Adrenal gland (tissue), 12 donors: Measurements from ENCODE around the gene GALNTL6. TPM values are rescaled to one million over a fixed set of nuclear protein-coding genes. Genes with fewer than 3 reads are reported as not detected.

Experiments
- DNase-seq, 7 donors: peaks; one replicate each; pipeline ENCODE4 v3.0.0-alpha.2; 2019 to 2020
- H3K27ac ChIP-seq, 5 donors: fragments of 200-600 bp; sonication (generic) in 4 of 5; 1 replicate in 3 of 5; 2 replicates in 2 of 5; pipeline versions ENCODE4 v1.5.1 to v1.8.0; 2016 to 2020; ENCODE audit warnings: mild to moderate bottlenecking in 1 of 5
- H3K27me3 ChIP-seq: fragments of 200-600 bp; 2 replicates; pipeline ENCODE4 v1.8.0; 2021
- H3K36me3 ChIP-seq, 2 donors: fragments of 200-600 bp; replicated peaks in 1 of 2; 1 replicate in 1 of 2; 2 replicates in 1 of 2; pipeline versions ENCODE4 v1.5.1 to v1.8.0; 2018 to 2022
- H3K4me1 ChIP-seq, 2 donors: fragments of 200-600 bp; replicated peaks in 1 of 2; 1 replicate in 1 of 2; 2 replicates in 1 of 2; pipeline versions ENCODE4 v1.5.1 to v1.8.0; 2018 to 2021
- H3K4me3 ChIP-seq, 4 donors: fragments of 200-600 bp; sonication (generic) in 3 of 4; one replicate each; pipeline ENCODE4 v1.5.1; 2016 to 2018
- H3K9me3 ChIP-seq, 3 donors: fragments of 200-600 bp; sonication (generic) in 1 of 3; replicated peaks in 1 of 3; 1 replicate in 2 of 3; 2 replicates in 1 of 3; pipeline versions ENCODE4 v1.5.1 to v1.8.0; 2016 to 2021
- POLR2A ChIP-seq, 2 donors: fragments of 450-650 bp; IDR thresholded peaks; one replicate each; pipeline ENCODE4 v1.6.1; 2017; ENCODE audit warnings: antibody characterized with exemption in 2 of 2, mild to moderate bottlenecking in 2 of 2, moderate library complexity in 1 of 2
- WGBS, 4 donors: extraction: QIAGEN DNeasy Blood & Tissue Kit in 2 of 4; methylation state at CpG; one replicate each; pipeline versions ENCODE4 v1.1.5 to v1.1.7; 2013 to 2017; 5-methylcytosine and 5-hydroxymethylcytosine counted together
- intact Hi-C, 2 donors: fragments of 100-400 bp; cut with DNase I; formaldehyde crosslinking; loops; one replicate each; pipeline versions ENCODE4 v1.14.1 to v1.15.0; 2022 to 2023
- polyA plus RNA-seq, 3 donors: library from polyadenylated mRNA; stranded (reverse); fragments of 200-250 nt in 2 of 3; fragments of 350-450 nt in 1 of 3; fragmentation: Illumina TruSeq in 1 of 3; extraction: RNeasy Lipid Tissue Mini Kit (QIAGEN cat#74804) in 1 of 3; gene quantifications; one replicate each; pipeline ENCODE4 v1.2.3, GENCODE V29; 2013 to 2014
- total RNA-seq, 9 donors: library from RNA; depleted of rRNA in 4 of 9; stranded (reverse); fragments of >200 nt in 4 of 9; fragments of 120-200 nt in 1 of 9; fragmentation: NEBNext Ultra II Directional in 1 of 9; extraction: Animal tissue kit (Norgen Biotek cat#: 25700) in 1 of 9; gene quantifications; one replicate each; pipeline versions ENCODE4 v1.1.0 to v1.2.4, GENCODE V29; 2013 to 2023
- TF ChIP-seq, protein P1 (sequence below), 6 experiments: fragments of 450-650 bp in 4 of 6; fragments of 200-600 bp in 2 of 6; sonication (generic) in 1 of 6; IDR thresholded peaks; 1 replicate in 5 of 6; 2 replicates in 1 of 6; pipeline versions ENCODE4 v1.5.1 to v1.8.0; 2016 to 2021; ENCODE audit warnings: antibody characterized with exemption in 6 of 6, mild to moderate bottlenecking in 2 of 6, moderate library complexity in 1 of 6
- donor health status: healthy with polysubstance abuse.
- donor health status: Bipolar disorder and iron deficiency.
- donor health status: DM: yes; HTN: yes; CAD: no.
- donor health status: DM: no; HTN: no; CAD: no.
- donor health status: DM: no; HTN: no; CAD: no.
- donor health status: DM: yes; HTN: yes; CAD: no.

The GALNTL6 gene
- total and polyA plus RNA-seq, 12 donors: 0.10 to 0.96 (median 0.42) TPM; not detected in 1

DNA sequence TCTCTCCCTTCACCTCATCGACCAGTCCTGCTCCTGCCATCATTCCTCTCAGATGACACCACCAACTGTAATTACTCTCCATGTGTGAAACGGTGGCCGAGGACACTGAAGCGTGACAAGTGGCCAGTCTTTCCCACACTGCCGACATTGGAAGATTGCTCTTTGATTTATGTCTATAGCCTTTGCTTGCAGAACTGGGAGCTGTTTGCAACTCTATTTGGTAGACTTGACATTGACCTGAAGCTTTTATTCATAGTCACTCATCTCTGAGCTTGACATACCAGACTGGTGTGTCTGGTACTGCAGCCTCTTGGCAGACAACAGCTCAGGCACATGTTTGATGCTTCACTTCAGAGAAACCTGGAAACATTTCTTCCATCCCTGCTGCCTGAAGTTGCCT is 1233.6 kb downstream of the GALNTL6 start:
- Histone ChIP-seq H3K4me3 (no peak overlapping the region), H3K4me1 (no peaks in the 10 kb centered on the region), H3K27me3 (no peaks in the 10 kb centered on the region), H3K27ac (no peak overlapping the region), H3K9me3 (no peaks in the 10 kb centered on the region), H3K36me3 (no peaks in the 10 kb centered on the region)
- TF ChIP-seq POLR2A (IDR thresholded peaks at IDR 0.05): no peak
- TF ChIP-seq, protein P1, sequence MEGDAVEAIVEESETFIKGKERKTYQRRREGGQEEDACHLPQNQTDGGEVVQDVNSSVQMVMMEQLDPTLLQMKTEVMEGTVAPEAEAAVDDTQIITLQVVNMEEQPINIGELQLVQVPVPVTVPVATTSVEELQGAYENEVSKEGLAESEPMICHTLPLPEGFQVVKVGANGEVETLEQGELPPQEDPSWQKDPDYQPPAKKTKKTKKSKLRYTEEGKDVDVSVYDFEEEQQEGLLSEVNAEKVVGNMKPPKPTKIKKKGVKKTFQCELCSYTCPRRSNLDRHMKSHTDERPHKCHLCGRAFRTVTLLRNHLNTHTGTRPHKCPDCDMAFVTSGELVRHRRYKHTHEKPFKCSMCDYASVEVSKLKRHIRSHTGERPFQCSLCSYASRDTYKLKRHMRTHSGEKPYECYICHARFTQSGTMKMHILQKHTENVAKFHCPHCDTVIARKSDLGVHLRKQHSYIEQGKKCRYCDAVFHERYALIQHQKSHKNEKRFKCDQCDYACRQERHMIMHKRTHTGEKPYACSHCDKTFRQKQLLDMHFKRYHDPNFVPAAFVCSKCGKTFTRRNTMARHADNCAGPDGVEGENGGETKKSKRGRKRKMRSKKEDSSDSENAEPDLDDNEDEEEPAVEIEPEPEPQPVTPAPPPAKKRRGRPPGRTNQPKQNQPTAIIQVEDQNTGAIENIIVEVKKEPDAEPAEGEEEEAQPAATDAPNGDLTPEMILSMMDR (IDR thresholded peaks at IDR 0.05): no peak
- DNase-seq: no peak
- intact Hi-C loops: no loop called here
- WGBS, 4 donors: 57 to 75% (median 66%) methylated on average over 5 of the region's 5 CpGs

DNA sequence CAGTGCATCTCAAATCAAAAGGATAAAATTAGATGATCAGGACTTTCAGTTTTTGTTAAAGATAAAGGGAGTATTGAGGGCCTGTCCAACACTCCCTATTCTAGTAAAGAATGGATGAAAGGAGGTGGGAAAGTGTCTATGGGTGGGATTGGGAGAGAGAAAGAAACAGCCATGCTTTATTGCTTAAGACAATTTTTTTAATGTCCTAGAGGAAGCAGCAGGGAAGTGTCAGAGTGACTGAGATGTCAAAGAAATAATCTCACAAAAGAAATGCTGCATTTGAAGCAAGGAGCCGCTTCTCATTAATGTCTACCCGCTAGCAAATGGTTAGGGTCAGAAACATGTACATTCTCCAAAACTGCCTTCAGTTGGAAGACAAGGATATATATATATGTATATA is 1238.0 kb downstream of the GALNTL6 start:
- intact Hi-C loops: no loop called here
- TF ChIP-seq, protein P1 (IDR thresholded peaks at IDR 0.05): no peak
- no peak for TF ChIP-seq POLR2A (IDR thresholded peaks at IDR 0.05)
- no peak overlapping the region for H3K27ac ChIP-seq
- no peaks in the 10 kb centered on the region for H3K36me3 ChIP-seq
- no peak for DNase-seq
- no peaks in the 10 kb centered on the region for H3K27me3 ChIP-seq
- H3K4me3 ChIP-seq: no peak overlapping the region
- H3K4me1 ChIP-seq: no peaks in the 10 kb centered on the region
- WGBS, 4 donors: 74 to 96% (median 93%) methylated on average over 2 of the region's 2 CpGs
- H3K9me3 ChIP-seq: no peaks in the 10 kb centered on the region

DNA sequence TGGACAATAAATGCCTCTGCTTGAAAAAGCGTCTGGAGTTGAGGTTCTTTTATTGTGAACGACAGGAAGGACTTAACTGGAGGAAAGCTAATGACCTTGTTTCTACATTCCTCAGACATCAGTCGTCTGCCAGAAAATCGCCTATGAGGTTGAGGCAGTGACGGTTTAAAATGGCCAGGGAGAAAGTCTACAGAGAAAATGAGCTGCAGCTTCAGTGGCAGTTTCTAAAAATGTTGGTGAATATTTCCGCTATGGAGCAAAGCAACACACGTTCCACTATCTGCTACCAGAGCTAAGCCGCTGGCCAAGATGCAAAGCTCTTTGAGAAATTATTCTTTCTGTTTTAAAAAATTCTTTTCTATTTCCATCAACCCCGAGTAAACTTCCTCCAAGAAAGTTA is 1238.5 kb downstream of the GALNTL6 start:
- intact Hi-C loops: no loop called here
- Histone ChIP-seq H3K4me3 (no peak overlapping the region), H3K27me3 (no peaks in the 10 kb centered on the region), H3K9me3 (no peaks in the 10 kb centered on the region), H3K27ac (no peak overlapping the region), H3K36me3 (no peaks in the 10 kb centered on the region), H3K4me1 (no peaks in the 10 kb centered on the region)
- peak in 2 of 7 donors; percentile 10 to 23 for DNase-seq
- no peak for TF ChIP-seq POLR2A (IDR thresholded peaks at IDR 0.05)
- TF ChIP-seq, protein P1 (IDR thresholded peaks at IDR 0.05): no peak
- 39 to 49% (median 42%) methylated on average over 9 of the region's 9 CpGs for WGBS, 4 donors

DNA sequence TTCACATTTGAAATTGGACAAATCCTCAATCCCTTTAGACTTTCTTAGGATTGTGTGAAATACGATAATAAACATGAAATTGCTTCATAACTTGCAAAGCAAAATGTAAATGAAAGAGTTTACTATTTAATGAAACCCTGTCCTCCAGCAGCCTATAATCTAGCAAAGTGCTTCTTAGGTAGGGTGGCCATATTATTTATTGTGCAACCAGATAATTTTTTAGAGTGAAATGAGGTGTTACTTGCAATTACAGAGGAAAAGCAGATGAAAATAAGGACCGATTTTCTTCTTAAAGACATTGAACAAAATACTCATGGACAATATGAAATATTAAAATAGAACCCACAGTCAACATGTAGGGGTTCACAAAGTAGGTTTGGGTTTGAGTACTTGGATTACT is 1239.2 kb downstream of the GALNTL6 start:
- Histone ChIP-seq H3K27me3 (no peaks in the 10 kb centered on the region), H3K4me3 (no peak overlapping the region), H3K27ac (no peak overlapping the region), H3K4me1 (no peaks in the 10 kb centered on the region), H3K9me3 (no peaks in the 10 kb centered on the region), H3K36me3 (no peaks in the 10 kb centered on the region)
- intact Hi-C loops: no loop called here
- WGBS, 4 donors: 66 to 95% (median 89%) methylated on average over 2 of the region's 2 CpGs
- no peak for DNase-seq
- no peak for TF ChIP-seq POLR2A (IDR thresholded peaks at IDR 0.05)
- TF ChIP-seq, protein P1 (IDR thresholded peaks at IDR 0.05): no peak
